K562 (cell line): ENCODE results near the gene NOSTRIN. TPM values are rescaled to one million over a fixed set of nuclear protein-coding genes. Genes with fewer than 3 reads are reported as not detected.
A peak's percentile ranks its signal among the peaks of the same experiment; 100 is the strongest.

ENCODE experiments used
- BDP1 ChIP-seq: IDR thresholded peaks from 3 replicates; pipeline ENCODE4 v1.6.1; 2011; ENCODE audit not compliant: insufficient read length, insufficient read depth
- BRCA1 ChIP-seq, 2 experiments: fragments of 450-650 bp in 1 of 2; sonication (generic) in 1 of 2; formaldehyde crosslinking in 1 of 2; IDR thresholded peaks; 2 replicates each; pipeline versions ENCODE4 v1.5.0 to v1.6.1; 2017 to 2020; ENCODE audit warnings: mild to moderate bottlenecking in 1 of 2, missing genetic modification reagents in 1 of 2
- CBX1 ChIP-seq: sonication (generic); IDR thresholded peaks from 2 replicates; pipeline ENCODE4 v1.6.1; 2016; ENCODE audit warnings: antibody characterized with exemption, low read depth, mild to moderate bottlenecking
- DMBX1 ChIP-seq: fragments of 250-450 bp; sonication (Bioruptor Pico); IDR thresholded peaks from 2 replicates; pipeline ENCODE4 v1.8.0; 2022; ENCODE audit warnings: inconsistent platforms, mild to moderate bottlenecking, moderate library complexity, borderline replicate concordance
- ELF2 ChIP-seq: fragments of 250-450 bp; sonication (Bioruptor Pico); IDR thresholded peaks from 2 replicates; pipeline ENCODE4 v1.5.0; 2021; ENCODE audit warnings: mild to moderate bottlenecking
- ESRRB ChIP-seq: fragments of 250-450 bp; sonication (Bioruptor Pico); IDR thresholded peaks from 2 replicates; pipeline ENCODE4 v1.5.0; 2020; ENCODE audit warnings: mild to moderate bottlenecking, moderate library complexity, borderline replicate concordance
- GATAD2A ChIP-seq: fragments of 450-650 bp; IDR thresholded peaks from 2 replicates; pipeline ENCODE4 v1.6.1; 2017
- NCOA4 ChIP-seq: fragments of 450-650 bp; IDR thresholded peaks from 2 replicates; pipeline ENCODE4 v1.6.1; 2018; ENCODE audit warnings: mild to moderate bottlenecking; ENCODE audit not compliant: partially characterized antibody
- NFIC ChIP-seq: fragments of 450-650 bp; IDR thresholded peaks from 2 replicates; pipeline ENCODE4 v1.6.1; 2017; ENCODE audit warnings: mild to moderate bottlenecking, inconsistent platforms
- NR2C1 ChIP-seq, 2 experiments: fragments of 450-650 bp; IDR thresholded peaks; 2 replicates each; pipeline ENCODE4 v1.6.1; 2017; ENCODE audit warnings: mild to moderate bottlenecking in 2 of 2, antibody characterized with exemption in 1 of 2, inconsistent platforms in 1 of 2, missing compliant biosample characterization in 1 of 2, missing genetic modification characterization in 1 of 2
- PHF20 ChIP-seq: fragments of 450-650 bp; IDR thresholded peaks from 2 replicates; pipeline ENCODE4 v1.6.1; 2018; ENCODE audit not compliant: partially characterized antibody
- RB1 ChIP-seq: fragments of 450-650 bp; IDR thresholded peaks from 2 replicates; pipeline ENCODE4 v1.6.1; 2017; ENCODE audit warnings: low read depth, mild to moderate bottlenecking
- SIN3B ChIP-seq: fragments of 450-650 bp; IDR thresholded peaks from 2 replicates; pipeline ENCODE4 v1.6.1; 2017; ENCODE audit warnings: low read depth, mild to moderate bottlenecking, moderate library complexity
- SMARCA4 ChIP-seq: fragments of 450-650 bp; IDR thresholded peaks from 2 replicates; pipeline ENCODE4 v1.6.1; 2016
- SNRNP70 ChIP-seq: fragments of 200-400 bp; formaldehyde crosslinking; optimal IDR thresholded peaks from 2 replicates; pipeline ENCODE3; 2017; ENCODE audit warnings: low read depth, low read length
- TCF7 ChIP-seq: sonication (generic); IDR thresholded peaks from 2 replicates; pipeline ENCODE4 v1.6.1; 2016; ENCODE audit warnings: antibody characterized with exemption, borderline replicate concordance
- USF1 ChIP-seq: sonication (generic); formaldehyde crosslinking; IDR thresholded peaks from 2 replicates; pipeline ENCODE4 v1.9.0; 2022; ENCODE audit warnings: mild to moderate bottlenecking, missing genetic modification reagents
- YY1 ChIP-seq, 3 experiments: IDR thresholded peaks; 2 replicates each; pipeline ENCODE4 v1.6.1; 2011; ENCODE audit warnings: low read length in 2 of 3, mild to moderate bottlenecking in 2 of 3, moderate library complexity in 2 of 3, borderline replicate concordance in 1 of 3, control low read depth in 1 of 3, low read depth in 1 of 3; ENCODE audit not compliant: insufficient read depth in 3 of 3, insufficient replicate concordance in 2 of 3, control insufficient read depth in 1 of 3, insufficient read length in 1 of 3; ENCODE audit errors: extremely low read depth in 1 of 3
- ZFP30 ChIP-seq: fragments of 250-450 bp; sonication (Bioruptor Pico); IDR thresholded peaks from 2 replicates; pipeline ENCODE4 v1.8.0; 2022; ENCODE audit warnings: moderate library complexity, mild to moderate bottlenecking, inconsistent platforms, borderline replicate concordance
- ZNF589 ChIP-seq: fragments of 200-800 bp; sonication (Bioruptor generic); IDR thresholded peaks from 2 replicates; pipeline ENCODE4 v1.6.1; 2016; ENCODE audit warnings: low read depth, missing genetic modification characterization, missing compliant biosample characterization
- ZNF699 ChIP-seq: fragments of 250-450 bp; sonication (Bioruptor Pico); IDR thresholded peaks from 2 replicates; pipeline ENCODE4 v1.8.0; 2021; ENCODE audit warnings: mild to moderate bottlenecking, moderate library complexity; ENCODE audit not compliant: insufficient replicate concordance
- polyA plus RNA-seq, 8 experiments: library from polyadenylated mRNA; depleted of rRNA in 4 of 8; stranded (reverse) in 5 of 8; unstranded in 3 of 8; fragments of >200 nt; fragmentation: Nextera tagmentation in 2 of 8; fragmentation: Illumina TruSeq in 1 of 8; extraction: Ambion mirVana in 2 of 8; extraction: Trizol in 1 of 8; gene quantifications; 2 replicates each; pipeline versions ENCODE4 v1.2.1 to v1.2.3, GENCODE V29; 2011 to 2014; ENCODE audit warnings: inconsistent platforms in 1 of 8, missing spikeins in 1 of 8
- total RNA-seq, 7 experiments: library from RNA; depleted of rRNA in 6 of 7; stranded (reverse); fragments of >200 nt in 6 of 7; fragmentation: Illumina TruSeq in 2 of 7; extraction: Trizol in 2 of 7; gene quantifications; 2 replicates each; pipeline versions ENCODE4 v1.2.1 to v1.2.3, GENCODE V29; 2011 to 2021; ENCODE audit warnings: low replicate concordance in 1 of 7
- TF ChIP-seq, protein P1 (sequence below): fragments of 450-650 bp; formaldehyde crosslinking; IDR thresholded peaks from 2 replicates; pipeline ENCODE4 v1.4.0; 2020; ENCODE audit warnings: mild to moderate bottlenecking
- TF ChIP-seq, protein P2 (sequence below), 2 experiments: fragments of 450-650 bp in 1 of 2; sonication (generic) in 1 of 2; formaldehyde crosslinking in 1 of 2; IDR thresholded peaks in 1 of 2; conservative IDR thresholded peaks in 1 of 2; 2 replicates each; pipeline versions ENCODE4 v1.6.1 to v1.8.1; 2016 to 2023; ENCODE audit warnings: mild to moderate bottlenecking in 2 of 2, moderate library complexity in 2 of 2, inconsistent platforms in 1 of 2, missing genetic modification reagents in 1 of 2
- TF ChIP-seq, protein P3 (sequence below): fragments of 450-650 bp; formaldehyde crosslinking; IDR thresholded peaks from 2 replicates; pipeline ENCODE4 v1.4.0; 2020; ENCODE audit warnings: mild to moderate bottlenecking, moderate library complexity

The NOSTRIN gene
- total and polyA plus RNA-seq, 9 of the 15 experiments (the other 6 are each of a cell fraction or from before 2014, with no cell fraction given), result 26.7 to 82.9 (median 56.3) TPM

DNA sequence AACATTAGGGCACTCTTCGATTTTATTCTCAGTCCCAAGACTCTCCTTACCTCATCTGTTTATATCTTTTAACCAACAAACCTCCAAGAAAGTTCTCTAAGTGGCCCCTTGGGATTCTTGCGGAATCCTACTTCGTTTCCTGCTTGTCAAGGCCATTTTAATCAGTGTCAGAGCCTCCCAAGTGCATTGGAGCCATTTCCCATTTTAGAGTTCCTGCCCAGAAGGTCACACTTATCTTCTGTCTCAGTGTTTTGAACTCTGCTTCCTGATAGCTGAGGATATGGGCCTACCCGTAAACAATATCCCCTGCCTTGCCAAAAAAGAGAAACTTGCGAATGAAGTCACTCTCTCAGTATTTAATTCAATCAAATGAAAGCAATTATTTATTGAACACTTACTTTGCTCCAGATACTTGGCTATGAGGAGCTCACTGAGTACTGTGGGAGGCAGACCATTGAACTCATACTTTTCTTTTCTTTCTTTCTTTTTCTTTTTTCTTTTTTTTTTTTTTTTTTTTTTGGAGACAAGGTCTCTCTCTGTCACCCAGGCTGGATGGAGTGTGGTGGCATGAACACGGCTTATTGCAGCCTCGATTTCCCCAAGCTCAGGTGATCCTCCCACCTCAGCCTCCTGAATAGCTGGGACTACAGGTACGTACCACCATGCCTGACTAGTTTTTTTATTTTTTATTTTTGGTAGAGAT is 5.7 kb upstream of the NOSTRIN start (continued):
- TF ChIP-seq GATAD2A, result no peak
- TF ChIP-seq CBX1, result no peak
- TF ChIP-seq ELF2 (CRISPR knock-in tag), result 0 out of 2 replicates have a peak, but pooled peaks have one; percentile 19
- no peak for TF ChIP-seq NCOA4
- peak; percentile 76 for TF ChIP-seq NFIC
- no peak for TF ChIP-seq BRCA1 (IDR thresholded peaks at IDR 0.05)
- TF ChIP-seq BRCA1 (CRISPR knock-in tag; IDR thresholded peaks at IDR 0.05), result no peak
- TF ChIP-seq DMBX1 (CRISPR knock-in tag), result no peak; the same call in none of the 2 replicates
- TF ChIP-seq TCF7, result no peak
- TF ChIP-seq, protein P1, sequence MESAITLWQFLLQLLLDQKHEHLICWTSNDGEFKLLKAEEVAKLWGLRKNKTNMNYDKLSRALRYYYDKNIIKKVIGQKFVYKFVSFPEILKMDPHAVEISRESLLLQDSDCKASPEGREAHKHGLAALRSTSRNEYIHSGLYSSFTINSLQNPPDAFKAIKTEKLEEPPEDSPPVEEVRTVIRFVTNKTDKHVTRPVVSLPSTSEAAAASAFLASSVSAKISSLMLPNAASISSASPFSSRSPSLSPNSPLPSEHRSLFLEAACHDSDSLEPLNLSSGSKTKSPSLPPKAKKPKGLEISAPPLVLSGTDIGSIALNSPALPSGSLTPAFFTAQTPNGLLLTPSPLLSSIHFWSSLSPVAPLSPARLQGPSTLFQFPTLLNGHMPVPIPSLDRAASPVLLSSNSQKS (CRISPR knock-in tag), result no peak
- no peak for TF ChIP-seq USF1 (CRISPR knock-in tag)
- TF ChIP-seq, protein P2, sequence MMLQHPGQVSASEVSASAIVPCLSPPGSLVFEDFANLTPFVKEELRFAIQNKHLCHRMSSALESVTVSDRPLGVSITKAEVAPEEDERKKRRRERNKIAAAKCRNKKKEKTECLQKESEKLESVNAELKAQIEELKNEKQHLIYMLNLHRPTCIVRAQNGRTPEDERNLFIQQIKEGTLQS (IDR thresholded peaks at IDR 0.05), result no peak
- TF ChIP-seq, protein P2 (CRISPR knock-in tag; conservative IDR thresholded peaks at IDR 0.05), result peak; percentile 31; the same call in 1 of the 2 replicates
- peak; percentile 85 for TF ChIP-seq ZNF589
- TF ChIP-seq, protein P3, sequence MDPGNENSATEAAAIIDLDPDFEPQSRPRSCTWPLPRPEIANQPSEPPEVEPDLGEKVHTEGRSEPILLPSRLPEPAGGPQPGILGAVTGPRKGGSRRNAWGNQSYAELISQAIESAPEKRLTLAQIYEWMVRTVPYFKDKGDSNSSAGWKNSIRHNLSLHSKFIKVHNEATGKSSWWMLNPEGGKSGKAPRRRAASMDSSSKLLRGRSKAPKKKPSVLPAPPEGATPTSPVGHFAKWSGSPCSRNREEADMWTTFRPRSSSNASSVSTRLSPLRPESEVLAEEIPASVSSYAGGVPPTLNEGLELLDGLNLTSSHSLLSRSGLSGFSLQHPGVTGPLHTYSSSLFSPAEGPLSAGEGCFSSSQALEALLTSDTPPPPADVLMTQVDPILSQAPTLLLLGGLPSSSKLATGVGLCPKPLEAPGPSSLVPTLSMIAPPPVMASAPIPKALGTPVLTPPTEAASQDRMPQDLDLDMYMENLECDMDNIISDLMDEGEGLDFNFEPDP (CRISPR knock-in tag), result no peak
- no peak for TF ChIP-seq ESRRB (CRISPR knock-in tag)
- TF ChIP-seq SIN3B, result no peak
- TF ChIP-seq SMARCA4, result peak; percentile 74
- TF ChIP-seq NR2C1 (IDR thresholded peaks at IDR 0.05), result peak; percentile 70
- peak; percentile 82 for TF ChIP-seq NR2C1 (tag; IDR thresholded peaks at IDR 0.05)
- TF ChIP-seq SNRNP70, result no peak
- no peak for TF ChIP-seq RB1
- TF ChIP-seq YY1 (IDR thresholded peaks at IDR 0.05; ENCODE audit: borderline replicate concordance in 1 of 3, control insufficient read depth in 1 of 3, extremely low read depth in 1 of 3, insufficient read depth in 3 of 3, insufficient read length in 1 of 3, insufficient replicate concordance in 2 of 3, low read depth in 1 of 3, low read length in 2 of 3), result peak in 1 of 3 experiments; percentile 84
- TF ChIP-seq BDP1, result no peak
- no peak for TF ChIP-seq ZNF699
- no peak for TF ChIP-seq ZFP30
- peak; percentile 7 for TF ChIP-seq PHF20
